GM19023 (cell line): ENCODE results near the gene CADPS2.
A peak's percentile ranks its signal among the peaks of the same experiment; 100 is the strongest.

Source experiments
- ATAC-seq: cut with Tn5 transposase; IDR thresholded peaks from one replicate; pipeline ENCODE4 v1.9.1; 2021; ENCODE audit warnings: mild to moderate bottlenecking, moderate library complexity; ENCODE audit not compliant: unreplicated experiment

The CADPS2 gene

DNA sequence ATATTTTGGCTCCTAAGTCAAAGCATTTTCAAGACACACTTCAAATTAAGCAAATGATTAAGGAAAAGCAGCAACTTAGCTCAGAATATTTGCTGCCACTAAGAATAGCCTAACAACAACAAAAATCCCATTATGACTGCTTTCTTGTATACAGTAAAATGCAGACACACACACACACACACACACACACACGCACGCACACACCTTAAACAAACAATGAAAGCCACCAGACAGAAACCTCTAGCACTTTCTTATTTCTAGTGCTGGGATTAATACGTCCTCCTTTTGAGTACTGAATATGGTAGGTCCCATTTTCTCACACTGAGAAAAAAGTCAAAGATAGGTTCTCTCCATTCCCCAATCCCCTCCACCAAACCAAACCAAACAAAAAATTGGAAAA is 558.3 kb downstream of the CADPS2 start:
- ATAC-seq: no peak

DNA sequence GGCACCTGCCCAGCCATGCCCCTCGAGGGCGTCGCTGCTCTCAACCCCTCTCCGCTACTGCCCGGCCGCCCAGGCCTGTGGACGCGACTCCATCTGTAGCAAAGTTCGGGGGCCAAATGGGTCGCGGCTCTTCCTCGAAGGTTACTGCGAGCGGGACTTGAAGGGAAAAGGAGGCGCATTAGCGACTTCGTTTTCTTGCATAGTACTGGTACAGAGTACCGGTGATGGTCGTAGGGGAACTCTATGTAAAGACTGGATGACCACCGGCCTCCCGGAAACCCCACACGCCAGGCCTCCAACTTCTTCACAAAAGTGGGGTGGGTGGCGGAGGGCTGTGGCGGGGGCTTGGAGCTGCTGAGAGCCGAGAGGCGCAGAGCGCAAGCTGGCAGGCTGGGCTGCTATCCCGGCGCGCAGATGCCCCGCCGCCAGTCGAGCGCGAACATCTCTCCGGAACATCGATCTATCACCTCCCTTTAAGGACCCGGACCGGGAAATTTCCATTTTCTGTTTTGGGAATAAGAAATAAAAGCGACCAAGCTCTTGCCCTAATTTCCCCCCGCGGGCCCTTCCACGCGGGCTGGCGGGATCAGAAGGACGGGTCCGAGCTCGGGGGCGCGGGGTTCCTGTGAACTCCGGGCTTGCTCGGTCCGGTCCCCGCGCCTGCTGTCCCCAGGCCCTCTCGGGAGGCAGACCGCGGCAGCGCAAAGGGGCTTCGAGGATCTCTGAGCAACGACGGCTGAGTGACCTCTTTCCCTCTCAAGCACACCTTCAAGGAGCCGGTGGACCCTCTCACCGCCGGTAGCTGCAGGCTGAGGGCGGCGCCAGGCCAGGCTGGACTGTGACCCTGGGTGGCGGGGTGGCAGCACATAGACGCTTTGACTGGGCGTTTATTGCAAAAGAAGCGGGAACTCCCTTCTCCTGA is 569.5 kb downstream of the CADPS2 start:
- ATAC-seq: no peak

- no peak for ATAC-seq
These were observed 570.5 kb downstream of the CADPS2 start for GRCh38 chr7:122315507-122316466.

DNA sequence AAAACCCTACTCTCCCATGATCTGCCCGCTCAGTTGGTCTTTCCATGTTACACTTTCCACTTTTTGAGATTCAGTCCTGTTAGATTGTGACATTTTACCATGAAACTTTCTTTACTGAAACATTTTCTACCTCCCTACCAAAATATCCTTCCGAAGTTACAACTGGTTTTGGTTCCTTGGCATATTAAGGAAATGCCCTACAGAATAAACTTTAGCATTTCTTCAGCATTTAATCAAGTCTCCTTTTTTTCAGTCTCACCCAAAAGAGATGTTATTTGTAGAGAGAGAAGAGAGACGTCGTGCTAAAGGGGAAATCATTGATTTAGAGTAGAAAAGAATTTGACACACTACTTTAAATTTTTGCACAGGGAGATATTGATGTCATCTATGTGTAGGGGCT is 572.0 kb downstream of the CADPS2 start:
- ATAC-seq: no peak

GRCh38 chr7:122312789-122313188 is 573.5 kb downstream of the CADPS2 start:
- no peak for ATAC-seq

- no peak for ATAC-seq
These were observed 574.4 kb downstream of the CADPS2 start for GRCh38 chr7:122311734-122312450.

GRCh38 chr7:122311050-122311700 is 575.1 kb downstream of the CADPS2 start:
- ATAC-seq: no peak

DNA sequence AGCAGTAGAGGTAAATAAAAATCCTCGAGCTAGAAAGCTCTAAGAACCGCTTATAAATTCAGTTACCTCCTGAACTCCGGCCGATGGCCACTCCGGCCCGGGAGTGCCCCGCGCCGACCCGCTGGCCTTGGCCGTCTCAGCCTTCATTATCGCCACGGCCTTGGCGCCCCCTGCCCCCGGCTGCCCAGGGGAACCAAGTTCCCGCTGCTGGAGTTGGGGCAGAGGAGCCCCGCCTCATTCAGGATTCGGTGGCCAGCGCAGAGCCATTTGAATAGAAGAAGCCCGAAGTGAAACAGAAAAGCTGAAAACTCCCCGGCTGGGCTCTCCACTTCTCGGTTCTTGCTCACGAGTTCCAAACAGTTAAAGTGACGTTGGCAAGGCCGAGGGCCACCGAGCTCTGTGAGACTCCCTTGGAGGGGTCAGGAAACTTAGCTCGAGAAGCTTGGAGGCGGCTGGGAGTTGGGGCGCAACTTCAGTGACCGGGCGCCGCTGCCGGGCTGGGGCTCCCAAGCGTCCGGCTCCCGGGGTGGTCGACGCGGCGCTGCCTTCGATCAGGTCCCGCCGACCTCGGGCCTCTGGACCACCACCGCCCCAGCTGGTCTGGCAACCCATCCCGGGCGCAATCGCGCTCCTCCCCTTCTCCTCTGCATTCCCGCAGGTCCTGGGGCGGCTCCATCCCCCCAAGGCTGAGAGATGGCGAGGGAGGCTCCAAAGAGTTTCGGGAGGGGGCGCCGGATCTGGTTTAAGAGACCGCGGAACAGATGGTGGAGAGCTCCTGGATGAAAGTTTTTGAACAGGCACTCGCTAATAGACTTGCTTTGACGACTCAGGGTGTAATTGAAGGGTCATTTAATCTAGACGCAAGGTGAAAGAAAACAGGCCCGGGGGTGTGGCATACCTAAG is 575.9 kb downstream of the CADPS2 start:
- peak; percentile 81 for ATAC-seq

DNA sequence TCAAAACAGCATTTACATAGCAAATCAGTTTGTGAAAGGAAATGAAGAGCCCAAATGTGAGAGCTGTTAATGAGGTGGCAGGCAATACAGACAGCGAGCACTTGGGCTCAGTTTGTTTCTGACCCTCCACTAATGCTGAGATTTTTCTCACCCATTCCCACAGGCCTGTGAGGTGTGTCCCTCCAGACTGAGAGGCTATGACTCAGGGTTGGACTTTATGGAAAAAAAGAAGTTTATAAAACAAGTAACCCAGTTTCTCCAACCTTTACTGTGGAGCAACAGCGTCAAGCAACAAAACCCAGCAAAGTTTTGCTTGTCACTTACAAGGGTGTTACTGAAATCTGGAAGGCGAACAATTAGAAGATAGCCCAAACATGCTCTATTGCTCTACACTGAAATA is 576.8 kb downstream of the CADPS2 start:
- no peak for ATAC-seq

GRCh38 chr7:122307228-122307621 is 579.0 kb downstream of the CADPS2 start:
- no peak for ATAC-seq

DNA sequence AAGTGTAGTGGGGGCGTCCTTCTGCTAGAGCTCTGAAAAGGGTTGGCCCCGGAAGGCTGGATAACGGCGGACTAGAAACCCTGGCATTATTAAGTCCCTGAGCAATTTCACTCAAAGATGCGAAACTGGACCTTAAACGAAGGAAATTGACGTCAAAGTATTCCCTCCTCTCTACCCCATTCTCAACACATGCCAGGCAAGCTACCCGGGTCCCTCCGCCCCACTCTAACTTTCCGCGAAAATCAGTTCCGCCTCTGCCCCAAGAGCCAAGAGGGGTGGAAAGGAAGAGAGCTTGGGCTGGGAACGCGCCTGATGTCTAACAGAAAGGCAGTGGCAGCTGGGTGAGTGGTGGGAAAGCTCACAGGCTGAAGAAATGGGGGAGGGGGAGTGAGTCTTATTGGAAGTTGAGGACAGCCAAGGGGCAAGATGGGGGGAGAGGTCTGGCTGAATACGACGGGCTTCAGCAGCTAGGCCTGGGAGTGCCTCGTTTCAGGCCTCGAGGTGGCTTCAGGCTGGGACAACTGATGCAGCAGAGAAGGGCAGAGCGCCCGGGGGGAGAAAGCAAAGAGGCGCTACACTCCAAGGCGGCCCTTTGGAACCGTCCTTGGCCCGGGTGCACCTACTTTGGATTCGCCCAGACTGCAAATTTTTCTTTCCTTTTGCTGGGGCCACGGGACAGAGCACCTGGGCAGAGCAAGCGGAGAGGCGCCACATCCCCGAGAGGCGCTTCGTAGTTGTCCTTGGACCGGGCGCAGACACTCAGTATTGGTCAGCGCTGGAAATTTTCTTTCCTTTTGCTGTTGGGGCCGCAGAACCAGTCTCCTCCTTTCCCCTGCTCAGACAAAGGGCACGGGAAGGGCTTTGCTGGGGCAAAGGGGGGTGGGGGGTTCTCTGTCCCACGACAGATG is 579.7 kb downstream of the CADPS2 start:
- ATAC-seq: no peak

GRCh38 chr7:122305475-122306319 is 580.6 kb downstream of the CADPS2 start:
- no peak for ATAC-seq

DNA sequence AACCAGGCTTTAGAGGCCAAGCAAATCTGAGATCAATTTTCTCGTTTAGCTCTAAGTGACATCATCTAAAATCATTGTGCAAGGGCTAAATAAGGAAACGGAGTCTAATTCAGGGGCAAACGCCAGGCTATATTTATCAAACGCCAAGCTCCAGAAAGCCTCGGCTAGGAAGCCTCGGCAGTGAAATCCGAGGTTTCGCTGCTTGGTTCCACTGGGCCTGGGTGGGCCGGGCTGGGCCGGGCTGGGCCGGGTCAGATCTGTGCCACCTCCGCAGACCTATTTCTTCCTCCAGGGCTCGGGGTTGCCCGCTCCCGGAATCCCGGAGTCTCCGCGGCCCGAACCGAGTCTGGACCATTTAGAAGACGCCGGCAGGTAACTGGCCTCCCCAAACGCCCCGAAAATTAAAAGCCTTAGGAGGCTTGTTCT is 581.3 kb downstream of the CADPS2 start:
- ATAC-seq: no peak

DNA sequence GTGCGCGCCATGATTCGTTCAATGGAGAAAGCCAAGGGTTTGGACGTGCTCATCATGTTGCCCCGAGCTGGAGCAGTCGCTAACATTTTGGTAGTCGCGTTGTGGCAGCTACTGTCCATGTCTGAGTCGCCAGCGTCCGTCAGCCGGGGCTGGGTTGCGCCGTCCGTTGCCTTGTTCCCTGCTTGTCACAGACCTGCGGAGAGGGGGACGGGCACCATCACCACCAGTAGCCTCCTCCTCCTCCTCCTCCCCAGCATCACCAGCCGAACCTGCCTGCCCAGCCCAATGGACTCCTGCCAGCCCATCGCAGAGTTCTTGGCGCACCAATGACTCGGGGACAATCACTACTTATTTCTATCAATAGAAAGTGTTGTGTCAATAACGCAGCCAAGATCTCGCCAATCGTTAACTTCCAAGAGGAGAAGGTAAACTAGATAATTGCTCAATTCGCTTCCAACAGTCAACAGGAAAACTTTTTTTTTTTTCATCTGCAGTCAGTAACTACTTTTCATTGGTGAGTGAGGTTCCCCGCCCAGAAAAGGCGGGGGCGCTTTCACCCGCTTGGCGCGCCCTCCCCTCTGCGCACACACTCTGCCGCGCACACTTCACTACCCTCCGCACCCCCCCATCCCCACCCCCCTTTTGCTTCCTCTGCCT is 581.8 kb downstream of the CADPS2 start, which contains the start of gene FEZF1:
TSS of gene FEZF1 (minus strand) at position 432 of the 657 bp plus-strand sequence. CDS start at position 119, 313 bp downstream.
- no peak for ATAC-seq

DNA sequence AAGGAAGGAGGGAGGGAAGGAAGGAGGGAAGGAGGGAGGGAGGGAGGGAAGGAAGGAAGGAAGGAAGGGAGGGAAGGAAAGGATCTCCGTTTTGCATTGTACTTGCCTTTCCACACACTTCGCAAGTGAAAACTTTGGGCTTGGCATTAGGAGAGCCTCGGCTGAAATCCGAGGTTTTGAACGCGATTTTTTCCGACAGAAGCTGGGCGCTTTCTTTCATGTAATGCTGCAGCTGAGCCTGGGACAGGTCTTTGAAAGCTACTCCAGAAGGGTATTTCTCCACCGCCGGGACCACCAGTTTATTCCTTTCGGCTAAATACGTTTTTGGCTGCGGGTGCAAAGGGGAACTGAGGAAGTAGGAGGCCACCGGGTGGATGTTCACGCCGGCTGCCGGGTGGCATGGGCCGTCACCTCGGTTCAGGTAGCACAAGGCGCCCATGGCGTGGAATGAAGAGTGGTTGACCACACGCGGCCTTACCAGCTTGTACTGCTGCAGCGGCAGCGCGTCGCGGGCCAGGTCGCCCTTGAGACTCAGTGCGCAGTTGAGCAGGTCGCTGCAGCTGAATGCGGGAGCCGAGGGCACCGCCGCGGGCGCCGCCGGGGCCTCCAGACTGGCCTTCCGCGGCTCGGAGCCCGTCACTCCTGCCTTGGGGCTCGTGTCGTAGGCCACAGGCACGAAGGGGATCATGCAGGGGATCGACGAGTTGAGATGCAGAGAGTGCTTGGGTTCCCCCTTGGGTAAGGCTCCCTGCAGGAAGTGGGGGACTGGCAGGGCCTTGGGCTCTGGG is 582.5 kb downstream of the CADPS2 start:
- no peak for ATAC-seq
